ENCODE results near the gene ZAR1. TPM values are rescaled to one million over a fixed set of nuclear protein-coding genes. Genes with fewer than 3 reads are reported as not detected.
A peak's percentile ranks its signal among the peaks of the same experiment; 100 is the strongest.

The ZAR1 gene
- total and polyA plus RNA-seq, 9 of the 15 experiments (the other 6 are each of a cell fraction or from before 2014, with no cell fraction given): 0.07 to 0.84 (median 0.28) TPM; not detected in 1

GRCh38 chr4:48504026-48504330 lies 13.9 kb downstream of the ZAR1 start:
- 54% methylated on average over 2 of the region's 2 CpGs for WGBS (ENCODE audit: insufficient coverage, low coverage, missing lambda C conversion rate)
- no peak overlapping the region for H3K4me2 ChIP-seq (ENCODE audit: insufficient read depth, low read length)
- in situ Hi-C loops (cut with MboI): no loop called here

More at GRCh38 chr4:48504026-48504330, 13.9 kb downstream of the ZAR1 start:
- no peaks in the 10 kb centered on the region for H3K9me1 ChIP-seq (ENCODE audit: control insufficient read depth, insufficient read depth, low read length)
- no peaks in the 10 kb centered on the region for H3K79me2 ChIP-seq (ENCODE audit: control insufficient read depth, insufficient read depth, low read length)
- no peak overlapping the region for H3K9ac ChIP-seq (ENCODE audit: insufficient read depth in 1 of 2, low read depth in 2 of 2, low read length in 2 of 2)
- POLR2A ChIA-PET: interaction anchor here (1.8 kb wide), 1 partner anchor 10 kb away, joined by 7 read pairs; no protein-coding TSS in a partner anchor
- H3K9me3 ChIP-seq (replicated peaks; ENCODE audit: control insufficient read depth, insufficient read depth, low read depth, low read length): no peaks in the 10 kb centered on the region
- FAIRE-seq (no peak), ATAC-seq (no peak), DNase-seq (ENCODE audit: extremely low read depth in 1 of 4, low spot score in 3 of 4) (no peak)
- H2AFZ ChIP-seq (ENCODE audit: low read depth, low read length): no peak overlapping the region
- BruUV-seq (replicated peaks): no TSS peak
- H3K27me3 ChIP-seq (ENCODE audit: control insufficient read depth in 2 of 2, insufficient read depth in 2 of 2, low read length in 2 of 2): no peaks in the 10 kb centered on the region
- peaks cover 49% of the 10 kb centered on the region; the same call in 2 of the 3 replicates for H3K36me3 ChIP-seq (ENCODE audit: control insufficient read depth, insufficient read depth, low read length)
- peak overlapping the region; percentile 11; the same call in 1 of the 3 replicates for H3K27ac ChIP-seq (ENCODE audit: extremely low read depth, low read depth, low read length)
- no peak for TF ChIP-seq GABPB2 (CRISPR knock-in tag; conservative IDR thresholded peaks at IDR 0.05)
- no peak for TF ChIP-seq MTA1 (IDR thresholded peaks at IDR 0.05; ENCODE audit: borderline replicate concordance)
- no peak for TF ChIP-seq FOXA1 (IDR thresholded peaks at IDR 0.05; ENCODE audit: borderline replicate concordance)
- TF ChIP-seq NR1H2 (CRISPR knock-in tag; IDR thresholded peaks at IDR 0.05): no peak
- no peak for TF ChIP-seq UBTF (IDR thresholded peaks at IDR 0.05; ENCODE audit: borderline replicate concordance in 1 of 2, low read depth in 2 of 2, low read length in 2 of 2)
- no peak for TF ChIP-seq HEY1 (CRISPR knock-in tag; IDR thresholded peaks at IDR 0.05; ENCODE audit: borderline replicate concordance)
- no peak for TF ChIP-seq SUPT5H (IDR thresholded peaks at IDR 0.05)
- TF ChIP-seq TCF15 (CRISPR knock-in tag; IDR thresholded peaks at IDR 0.05): no peak
- H3K4me1 ChIP-seq (replicated peaks in 1 of 2; ENCODE audit: control insufficient read depth in 2 of 2, insufficient read depth in 2 of 2, low read length in 2 of 2): peaks cover 0 to 3% of the 10 kb centered on the region in 2 experiments; a peak in 2 of 5 replicates
- H4K20me1 ChIP-seq (replicated peaks; ENCODE audit: control insufficient read depth, insufficient read depth, low read length): no peaks in the 10 kb centered on the region
- intact Hi-C loops (cut with micrococcal nuclease): no loop called here
- no peak overlapping the region for H3K4me3 ChIP-seq
- CTCF ChIA-PET (ENCODE audit: low intra/inter-chr PET ratio): no interaction called here

Measured in K562 (cell line).